ENCODE data around the gene FRMD3.

GRCh38 chr9:83330207-83331196 lies 207.7 kb downstream of the FRMD3 start:
- no peak for TF ChIP-seq CTCF (IDR thresholded peaks at IDR 0.05; ENCODE audit: poor library complexity, severe bottlenecking)
- TF ChIP-seq MXI1 (conservative IDR thresholded peaks at IDR 0.05; ENCODE audit: poor library complexity, severe bottlenecking) = no peak
- TF ChIP-seq RAD21 (conservative IDR thresholded peaks at IDR 0.05) = no peak
- TF ChIP-seq EZH2 (IDR thresholded peaks at IDR 0.05; ENCODE audit: borderline replicate concordance, insufficient read depth, low read length, poor library complexity, severe bottlenecking) = no peak
- TF ChIP-seq REST (IDR thresholded peaks at IDR 0.05; ENCODE audit: borderline replicate concordance) = no peak
- TF ChIP-seq EP300 (conservative IDR thresholded peaks at IDR 0.05; ENCODE audit: poor library complexity, severe bottlenecking) = no peak

Measured in neural cell (in vitro differentiated cells).